ENCODE results near the gene NDNF. TPM values are rescaled to one million over a fixed set of nuclear protein-coding genes. Genes with fewer than 3 reads are reported as not detected.

NDNF gene
- polyA plus RNA-seq, 1 of the 3 experiments (the other 2 are of a cell fraction), result not detected

DNA sequence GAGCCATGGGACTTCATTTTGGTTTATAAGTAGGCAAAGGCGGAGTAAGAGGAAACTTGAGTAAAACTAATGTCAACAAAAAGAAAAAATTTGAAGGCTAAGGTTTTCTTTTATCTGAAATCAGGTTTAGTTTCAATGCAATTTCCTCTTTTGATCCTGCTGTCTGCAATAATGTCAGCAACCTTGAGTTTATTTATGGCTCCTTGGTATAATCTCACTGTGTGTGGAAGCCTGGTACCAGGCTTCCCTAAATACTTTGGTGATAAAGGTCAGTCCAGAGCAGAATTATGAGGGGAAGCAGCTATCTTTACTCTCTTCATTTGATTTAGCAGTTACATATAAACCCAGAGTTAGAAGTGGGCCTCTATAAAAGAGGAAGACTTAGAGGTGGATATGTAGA lies 57.8 kb downstream of the NDNF start:
- Histone ChIP-seq H3K27ac (ENCODE audit: low read depth in 2 of 2, low read length in 1 of 2) (no peak overlapping the region), H3K27me3 (ENCODE audit: insufficient read depth) (no peaks in the 10 kb centered on the region), H3K9me2 (no peaks in the 10 kb centered on the region), H3K9ac (no peak overlapping the region), H3K79me2 (ENCODE audit: insufficient read depth) (no peaks in the 10 kb centered on the region), H3F3A (replicated peaks; ENCODE audit: insufficient read depth) (no peaks in the 10 kb centered on the region), H3K4me1 (ENCODE audit: control insufficient read depth in 1 of 2, insufficient read depth in 2 of 2, low read depth in 1 of 2, low read length in 1 of 2) (no peaks in the 10 kb centered on the region), H3K9me3 (no peaks in the 10 kb centered on the region), H3K36me3 (replicated peaks in 1 of 2; ENCODE audit: control insufficient read depth in 1 of 2, insufficient read depth in 2 of 2, low read length in 1 of 2) (no peaks in the 10 kb centered on the region), H3K4me3 (ENCODE audit: low read depth in 2 of 2, low read length in 1 of 2) (no peak overlapping the region), H2AFZ (ENCODE audit: low read depth) (no peak overlapping the region), H4K20me1 (ENCODE audit: insufficient read depth) (no peaks in the 10 kb centered on the region), H3K4me2 (no peak overlapping the region)
- POLR2A ChIA-PET, result interaction anchor here (0.6 kb wide), 1 partner anchor 289 kb away, joined by 3 read pairs; no protein-coding TSS in a partner anchor
- CTCF ChIA-PET, result no interaction called here
- no peak for DNase-seq
- no peak for TF ChIP-seq ELF1 (IDR thresholded peaks at IDR 0.05)
- WGBS (ENCODE audit: low lambda C conversion rate), result 56% methylated on average over 1 of the region's 1 CpG

DNA sequence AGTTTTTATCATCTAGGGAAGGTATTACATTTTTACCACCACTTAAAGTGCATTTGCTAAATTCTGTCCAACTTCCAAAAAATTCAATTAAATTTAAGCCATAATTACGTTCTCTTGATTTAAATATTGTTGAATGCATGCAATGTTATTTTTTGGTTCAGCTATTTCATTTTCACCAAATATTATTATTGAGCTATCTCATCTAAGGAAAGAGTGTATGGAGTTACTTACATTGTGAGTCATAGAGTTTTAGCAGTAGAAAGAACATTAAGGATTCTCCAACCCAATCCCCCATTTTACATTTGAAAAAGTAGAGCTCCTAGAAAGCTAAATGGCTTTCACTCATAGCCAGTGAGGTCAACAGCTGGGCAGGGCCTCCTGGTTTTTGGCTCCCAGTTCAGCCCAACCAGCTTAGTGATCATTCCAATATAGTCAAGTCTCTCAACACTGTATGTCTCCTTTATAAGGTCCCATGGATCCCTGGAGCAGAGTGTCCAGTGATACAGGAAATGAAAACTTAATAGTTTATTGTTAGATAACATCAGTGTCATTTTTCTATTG lies 60.5 kb downstream of the NDNF start:
- Histone ChIP-seq H3K27me3 (ENCODE audit: insufficient read depth) (no peaks in the 10 kb centered on the region), H3K9me2 (no peaks in the 10 kb centered on the region), H3K27ac (ENCODE audit: low read depth in 2 of 2, low read length in 1 of 2) (no peak overlapping the region), H3K4me2 (no peak overlapping the region), H4K20me1 (ENCODE audit: insufficient read depth) (no peaks in the 10 kb centered on the region), H3K79me2 (ENCODE audit: insufficient read depth) (no peaks in the 10 kb centered on the region), H3F3A (replicated peaks; ENCODE audit: insufficient read depth) (no peaks in the 10 kb centered on the region), H3K36me3 (replicated peaks in 1 of 2; ENCODE audit: control insufficient read depth in 1 of 2, insufficient read depth in 2 of 2, low read length in 1 of 2) (no peaks in the 10 kb centered on the region), H3K9me3 (no peaks in the 10 kb centered on the region), H3K4me3 (ENCODE audit: low read depth in 2 of 2, low read length in 1 of 2) (no peak overlapping the region), H3K4me1 (ENCODE audit: control insufficient read depth in 1 of 2, insufficient read depth in 2 of 2, low read depth in 1 of 2, low read length in 1 of 2) (no peaks in the 10 kb centered on the region), H3K9ac (no peak overlapping the region), H2AFZ (ENCODE audit: low read depth) (no peak overlapping the region)
- ChIA-PET POLR2A (no interaction called here), CTCF (no interaction called here)
- WGBS (ENCODE audit: low lambda C conversion rate), result 32% methylated on average over 1 of the region's 1 CpG
- no peak for DNase-seq
- no peak for TF ChIP-seq RAD21 (IDR thresholded peaks at IDR 0.05; ENCODE audit: low read length)
- TF ChIP-seq JUND (IDR thresholded peaks at IDR 0.05), result no peak

DNA sequence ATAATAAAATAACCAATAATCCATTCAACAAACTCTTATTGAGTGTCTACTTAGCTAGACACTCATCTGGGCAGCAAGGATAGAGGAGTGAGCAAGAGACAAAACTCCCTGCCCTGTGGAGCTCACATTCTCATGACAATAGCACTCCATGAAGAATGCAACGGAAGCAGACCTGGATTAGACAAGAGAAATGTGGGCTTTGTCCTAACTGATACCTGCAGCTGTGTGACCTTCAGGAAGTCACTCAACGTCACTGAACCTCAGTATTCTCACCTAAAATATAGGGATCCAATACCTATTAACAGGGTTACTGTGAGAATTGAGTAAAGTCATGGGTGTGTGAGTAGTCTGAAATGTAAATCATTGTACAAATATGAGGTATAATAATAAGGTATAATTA lies 61.2 kb downstream of the NDNF start:
- no peaks in the 10 kb centered on the region for H4K20me1 ChIP-seq (ENCODE audit: insufficient read depth)
- H3F3A ChIP-seq (replicated peaks; ENCODE audit: insufficient read depth), result no peaks in the 10 kb centered on the region
- H3K27me3 ChIP-seq (ENCODE audit: insufficient read depth), result no peaks in the 10 kb centered on the region
- POLR2A ChIA-PET, result no interaction called here
- H3K9me2 ChIP-seq, result no peaks in the 10 kb centered on the region
- no peak overlapping the region for H3K4me2 ChIP-seq
- no peak overlapping the region for H3K27ac ChIP-seq (ENCODE audit: low read depth in 2 of 2, low read length in 1 of 2)
- 29% methylated on average over 2 of the region's 2 CpGs for WGBS (ENCODE audit: low lambda C conversion rate)
- CTCF ChIA-PET, result interaction anchor here (1.0 kb wide), 1 partner anchor 17 kb away, joined by 3 read pairs; no protein-coding TSS in a partner anchor
- H3K4me3 ChIP-seq (ENCODE audit: low read depth in 2 of 2, low read length in 1 of 2), result no peak overlapping the region
- H2AFZ ChIP-seq (ENCODE audit: low read depth), result no peak overlapping the region
- DNase-seq, result no peak
- H3K9ac ChIP-seq, result no peak overlapping the region
- H3K79me2 ChIP-seq (ENCODE audit: insufficient read depth), result no peaks in the 10 kb centered on the region
- TF ChIP-seq, protein P1, sequence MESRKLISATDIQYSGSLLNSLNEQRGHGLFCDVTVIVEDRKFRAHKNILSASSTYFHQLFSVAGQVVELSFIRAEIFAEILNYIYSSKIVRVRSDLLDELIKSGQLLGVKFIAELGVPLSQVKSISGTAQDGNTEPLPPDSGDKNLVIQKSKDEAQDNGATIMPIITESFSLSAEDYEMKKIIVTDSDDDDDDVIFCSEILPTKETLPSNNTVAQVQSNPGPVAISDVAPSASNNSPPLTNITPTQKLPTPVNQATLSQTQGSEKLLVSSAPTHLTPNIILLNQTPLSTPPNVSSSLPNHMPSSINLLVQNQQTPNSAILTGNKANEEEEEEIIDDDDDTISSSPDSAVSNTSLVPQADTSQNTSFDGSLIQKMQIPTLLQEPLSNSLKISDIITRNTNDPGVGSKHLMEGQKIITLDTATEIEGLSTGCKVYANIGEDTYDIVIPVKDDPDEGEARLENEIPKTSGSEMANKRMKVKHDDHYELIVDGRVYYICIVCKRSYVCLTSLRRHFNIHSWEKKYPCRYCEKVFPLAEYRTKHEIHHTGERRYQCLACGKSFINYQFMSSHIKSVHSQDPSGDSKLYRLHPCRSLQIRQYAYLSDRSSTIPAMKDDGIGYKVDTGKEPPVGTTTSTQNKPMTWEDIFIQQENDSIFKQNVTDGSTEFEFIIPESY (IDR thresholded peaks at IDR 0.05; ENCODE audit: borderline replicate concordance, low read depth), result no peak
- TF ChIP-seq GABPA (IDR thresholded peaks at IDR 0.05; ENCODE audit: low read depth) (no peak), RFX5 (IDR thresholded peaks at IDR 0.05; ENCODE audit: low read length) (no peak), POLR2AphosphoS5 (IDR thresholded peaks at IDR 0.05; ENCODE audit: low read depth, low read length) (no peak), SMC3 (IDR thresholded peaks at IDR 0.05; ENCODE audit: low read depth, low read length) (no peak), RCOR1 (IDR thresholded peaks at IDR 0.05; ENCODE audit: low read length) (no peak)
- TF ChIP-seq, protein P2, sequence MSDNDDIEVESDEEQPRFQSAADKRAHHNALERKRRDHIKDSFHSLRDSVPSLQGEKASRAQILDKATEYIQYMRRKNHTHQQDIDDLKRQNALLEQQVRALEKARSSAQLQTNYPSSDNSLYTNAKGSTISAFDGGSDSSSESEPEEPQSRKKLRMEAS (IDR thresholded peaks at IDR 0.05; ENCODE audit: low read depth), result no peak
- TF ChIP-seq, protein P3, sequence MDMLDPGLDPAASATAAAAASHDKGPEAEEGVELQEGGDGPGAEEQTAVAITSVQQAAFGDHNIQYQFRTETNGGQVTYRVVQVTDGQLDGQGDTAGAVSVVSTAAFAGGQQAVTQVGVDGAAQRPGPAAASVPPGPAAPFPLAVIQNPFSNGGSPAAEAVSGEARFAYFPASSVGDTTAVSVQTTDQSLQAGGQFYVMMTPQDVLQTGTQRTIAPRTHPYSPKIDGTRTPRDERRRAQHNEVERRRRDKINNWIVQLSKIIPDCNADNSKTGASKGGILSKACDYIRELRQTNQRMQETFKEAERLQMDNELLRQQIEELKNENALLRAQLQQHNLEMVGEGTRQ (IDR thresholded peaks at IDR 0.05; ENCODE audit: borderline replicate concordance, low read depth, low read length), result no peak
- no peaks in the 10 kb centered on the region for H3K36me3 ChIP-seq (replicated peaks in 1 of 2; ENCODE audit: control insufficient read depth in 1 of 2, insufficient read depth in 2 of 2, low read length in 1 of 2)
- H3K9me3 ChIP-seq, result no peaks in the 10 kb centered on the region
- no peaks in the 10 kb centered on the region for H3K4me1 ChIP-seq (ENCODE audit: control insufficient read depth in 1 of 2, insufficient read depth in 2 of 2, low read depth in 1 of 2, low read length in 1 of 2)
